Epithelial cell of esophagus (primary cell): ENCODE data around the gene ZNF777.

ENCODE experiments used
- DNase-seq: peaks from one replicate; pipeline ENCODE4 v3.0.0; 2010; ENCODE audit warnings: low read depth
- H3K4me3 ChIP-seq: 2 replicates; pipeline ENCODE4 v1.5.1; 2011; ENCODE audit warnings: mild to moderate bottlenecking, low read length, control low read depth
- TF ChIP-seq, protein P1 (sequence below): IDR thresholded peaks from 2 replicates; pipeline ENCODE4 v1.5.1; 2011; ENCODE audit warnings: low read depth, mild to moderate bottlenecking, low read length, control low read depth, inconsistent platforms; ENCODE audit not compliant: insufficient read depth; ENCODE audit errors: missing control alignments

ZNF777 gene

GRCh38 chr7:149427096-149427680, 33.7 kb downstream of the ZNF777 start:
- TF ChIP-seq, protein P1, sequence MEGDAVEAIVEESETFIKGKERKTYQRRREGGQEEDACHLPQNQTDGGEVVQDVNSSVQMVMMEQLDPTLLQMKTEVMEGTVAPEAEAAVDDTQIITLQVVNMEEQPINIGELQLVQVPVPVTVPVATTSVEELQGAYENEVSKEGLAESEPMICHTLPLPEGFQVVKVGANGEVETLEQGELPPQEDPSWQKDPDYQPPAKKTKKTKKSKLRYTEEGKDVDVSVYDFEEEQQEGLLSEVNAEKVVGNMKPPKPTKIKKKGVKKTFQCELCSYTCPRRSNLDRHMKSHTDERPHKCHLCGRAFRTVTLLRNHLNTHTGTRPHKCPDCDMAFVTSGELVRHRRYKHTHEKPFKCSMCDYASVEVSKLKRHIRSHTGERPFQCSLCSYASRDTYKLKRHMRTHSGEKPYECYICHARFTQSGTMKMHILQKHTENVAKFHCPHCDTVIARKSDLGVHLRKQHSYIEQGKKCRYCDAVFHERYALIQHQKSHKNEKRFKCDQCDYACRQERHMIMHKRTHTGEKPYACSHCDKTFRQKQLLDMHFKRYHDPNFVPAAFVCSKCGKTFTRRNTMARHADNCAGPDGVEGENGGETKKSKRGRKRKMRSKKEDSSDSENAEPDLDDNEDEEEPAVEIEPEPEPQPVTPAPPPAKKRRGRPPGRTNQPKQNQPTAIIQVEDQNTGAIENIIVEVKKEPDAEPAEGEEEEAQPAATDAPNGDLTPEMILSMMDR = no peak
- no peak overlapping the region for H3K4me3 ChIP-seq
- DNase-seq = no peak

DNA sequence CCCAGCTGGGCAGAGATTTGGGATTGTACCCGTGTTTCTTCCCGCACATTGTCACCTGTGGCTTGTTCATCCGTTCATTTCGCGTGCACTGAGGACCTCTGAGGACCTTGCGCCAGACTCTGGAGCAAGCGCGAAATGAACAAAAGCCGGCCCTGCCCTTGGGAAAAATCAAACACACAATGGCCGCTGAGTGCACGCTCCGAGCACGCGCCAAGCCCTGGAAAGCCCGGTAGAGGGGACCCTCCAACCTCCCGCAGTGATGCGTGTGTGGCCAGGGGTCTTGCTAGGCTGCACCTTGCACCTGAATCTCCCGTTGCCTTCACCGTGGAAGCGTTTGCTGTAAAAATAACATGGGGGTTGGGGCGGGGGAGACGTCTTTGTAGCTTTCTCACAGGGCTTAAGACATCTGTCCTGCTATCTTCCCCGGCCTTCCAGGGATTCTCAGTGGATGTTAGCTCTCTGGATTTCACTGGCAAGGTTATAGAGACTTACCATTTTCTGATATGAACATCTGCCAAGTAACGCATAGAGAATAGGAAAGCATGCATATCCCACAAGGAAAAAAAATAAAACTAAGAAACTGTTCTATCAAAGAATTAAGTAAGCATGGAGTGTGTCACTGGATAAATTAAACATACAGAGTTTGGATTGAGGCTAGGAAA, 37.3 kb downstream of the ZNF777 start:
- DNase-seq = no peak
- peak overlapping the region; percentile 3 for H3K4me3 ChIP-seq
- TF ChIP-seq, protein P1 = no peak

GRCh38 chr7:149422914-149423301, 38.0 kb downstream of the ZNF777 start:
- peak overlapping the region; percentile 35 for H3K4me3 ChIP-seq
- no peak for DNase-seq
- TF ChIP-seq, protein P1 = no peak

DNA sequence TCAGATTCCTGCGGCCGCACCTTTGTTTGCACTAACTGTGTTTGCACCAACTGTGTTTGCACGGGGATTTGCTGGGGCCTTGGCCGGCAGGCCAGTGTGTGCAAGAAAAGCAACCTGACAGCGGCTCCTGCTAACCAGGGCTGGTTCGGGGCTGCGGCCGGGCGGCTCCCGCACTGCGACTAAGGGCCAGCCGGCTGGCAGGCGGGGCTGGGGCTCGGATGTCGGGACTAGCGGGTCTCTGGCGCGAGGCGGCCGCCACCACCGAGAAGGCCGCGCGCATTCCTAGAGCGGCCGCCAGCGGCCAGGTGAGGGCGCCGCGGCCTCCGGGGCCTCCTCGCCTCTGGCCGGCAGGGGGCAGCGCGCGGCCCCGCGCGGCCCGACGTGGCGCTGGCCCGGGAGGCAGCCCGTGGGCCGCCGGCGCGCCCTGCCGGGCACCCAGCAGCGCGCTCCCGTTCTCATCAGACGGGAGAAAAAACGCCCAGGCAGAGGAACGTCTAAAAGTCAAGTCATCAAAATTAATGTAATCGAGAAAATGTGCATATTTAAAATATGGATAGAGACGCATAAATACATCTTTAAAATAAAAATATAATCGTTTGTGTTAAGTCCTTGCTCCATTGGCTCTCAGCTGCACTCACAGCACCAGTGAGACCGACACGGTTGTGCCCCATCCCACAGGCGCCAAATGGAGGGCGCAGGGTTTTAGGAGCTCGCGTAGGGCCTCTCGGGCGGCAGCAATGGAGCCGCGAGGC, 38.5 kb downstream of the ZNF777 start:
- peak overlapping the region; percentile 48 for H3K4me3 ChIP-seq
- peak; percentile 79 for DNase-seq

GRCh38 chr7:149420006-149420405, 40.9 kb downstream of the ZNF777 start:
- DNase-seq = no peak
- H3K4me3 ChIP-seq = no peak overlapping the region
- TF ChIP-seq, protein P1 = no peak

More for the DNA sequence above, 38.5 kb downstream of the ZNF777 start:
- TF ChIP-seq, protein P1 = no peak

GRCh38 chr7:149415391-149416071, 45.3 kb downstream of the ZNF777 start:
- TF ChIP-seq, protein P1 = no peak
- H3K4me3 ChIP-seq = peak overlapping the region; percentile 4
- peak; percentile 18 for DNase-seq
